Aorta (tissue), 5 donors: ENCODE results near the gene CPNE7. TPM values are rescaled to one million over a fixed set of nuclear protein-coding genes. Genes with fewer than 3 reads are reported as not detected.

Source experiments
- ATAC-seq: fragments of 200-7000 bp; cut with Tn5 transposase; one replicate; pipeline ENCODE4 v1.9.1; 2022; ENCODE audit warnings: moderate library complexity; ENCODE audit not compliant: low FRiP score
- DNase-seq, 2 donors: peaks; one replicate each; pipeline ENCODE4 v3.0.0-alpha.2; 2020
- H3K27ac ChIP-seq, 2 donors: one replicate each; pipeline ENCODE4 v1.5.1; 2013; ENCODE audit warnings: low read length in 2 of 2, mild to moderate bottlenecking in 2 of 2, moderate library complexity in 2 of 2, control low read depth in 1 of 2, inconsistent platforms in 1 of 2, low read depth in 1 of 2
- H3K27me3 ChIP-seq, 2 donors: one replicate each; pipeline ENCODE4 v1.6.1; 2013; ENCODE audit warnings: control low read depth in 1 of 2, low read length in 1 of 2, mild to moderate bottlenecking in 1 of 2, moderate library complexity in 1 of 2; ENCODE audit not compliant: insufficient read depth in 2 of 2, control insufficient read depth in 1 of 2
- H3K36me3 ChIP-seq, 2 donors: one replicate each; pipeline ENCODE4 v1.6.1; 2013; ENCODE audit warnings: control low read depth in 1 of 2, low read length in 1 of 2, mild to moderate bottlenecking in 1 of 2; ENCODE audit not compliant: insufficient read depth in 2 of 2, control insufficient read depth in 1 of 2
- H3K4me1 ChIP-seq, 2 donors: one replicate each; pipeline ENCODE4 v1.6.1; 2013; ENCODE audit warnings: low read length in 2 of 2, control low read depth in 1 of 2, mild to moderate bottlenecking in 1 of 2, moderate library complexity in 1 of 2; ENCODE audit not compliant: insufficient read depth in 2 of 2, control insufficient read depth in 1 of 2
- H3K4me3 ChIP-seq, 2 donors: one replicate each; pipeline ENCODE4 v1.5.1; 2013; ENCODE audit warnings: low read length in 2 of 2, control low read depth in 1 of 2, mild to moderate bottlenecking in 1 of 2
- H3K9me3 ChIP-seq: one replicate; pipeline ENCODE4 v1.6.1; 2013; ENCODE audit warnings: mild to moderate bottlenecking, low read length; ENCODE audit not compliant: control insufficient read depth
- WGBS, 2 donors: extraction: QIAGEN DNeasy Blood & Tissue Kit; methylation state at CpG; one replicate each; pipeline ENCODE4 v1.1.7; 2013; 5-methylcytosine and 5-hydroxymethylcytosine counted together
- intact Hi-C, 2 donors: fragments of 100-400 bp; cut with DNase I; formaldehyde crosslinking; loops; one replicate each; pipeline versions ENCODE4 v1.14.2 to v1.15.0; 2022
- polyA plus RNA-seq, 2 donors: library from polyadenylated mRNA; stranded (reverse); fragments of 200-250 nt; gene quantifications; one replicate each; pipeline ENCODE4 v1.2.3, GENCODE V29; 2013
- total RNA-seq, 2 donors: library from RNA; stranded (reverse); fragmentation: NEBNext Ultra II Directional; extraction: Animal tissue kit (Norgen Biotek cat#: 25700); gene quantifications; one replicate each; pipeline ENCODE4 v1.2.1, GENCODE V29; 2021
- donor health status: healthy with polysubstance abuse.
- donor health status: Bipolar disorder and iron deficiency.
- donor health status: DM: no; HTN: no; CAD: no.
- donor health status: DM: no; HTN: no; CAD: no.
- donor health status: DM: yes; HTN: yes; CAD: no.

CPNE7 gene
- total and polyA plus RNA-seq, 4 donors, result 0.13 to 0.69 (median 0.39) TPM

DNA sequence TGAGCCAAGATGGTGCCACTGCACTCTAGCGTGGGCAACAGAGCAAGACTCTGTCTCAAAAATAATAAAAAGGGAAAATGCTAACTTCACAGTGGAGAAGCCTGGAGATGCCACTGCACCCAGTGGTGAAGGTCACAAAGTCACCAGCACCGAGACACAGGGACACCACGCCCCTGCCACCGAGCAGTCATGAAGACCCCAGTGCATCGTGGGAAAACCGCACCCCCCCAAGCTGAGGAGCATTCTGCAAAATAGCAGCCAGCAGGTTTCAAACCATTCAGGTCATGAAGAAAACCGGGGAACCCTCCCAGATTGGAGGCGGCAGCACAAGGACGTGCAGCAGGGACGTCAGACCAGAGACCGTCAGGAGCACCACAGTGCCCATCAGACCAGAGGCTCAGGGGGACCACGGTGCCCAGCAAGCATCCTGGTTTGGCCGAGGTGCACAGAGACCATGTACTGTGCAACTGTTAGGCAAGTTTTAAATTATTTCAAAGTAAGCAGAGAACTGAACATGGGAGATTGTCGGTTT is 68.3 kb downstream of the CPNE7 start:
- no peak overlapping the region for H3K4me3 ChIP-seq
- WGBS, 2 donors, result 67 to 74% methylated on average over 14 of the region's 14 CpGs
- ATAC-seq, result no peak
- intact Hi-C loops, result loop anchor here in 1 of 2 donors (10.0 kb wide), 1 partner anchor 409 kb away; no protein-coding TSS in a partner anchor
- H3K27ac ChIP-seq, result no peak overlapping the region
- H3K4me1 ChIP-seq, result no peaks in the 10 kb centered on the region
- no peaks in the 10 kb centered on the region for H3K27me3 ChIP-seq
- no peaks in the 10 kb centered on the region for H3K9me3 ChIP-seq
- peaks cover 0 to 10% of the 10 kb centered on the region in 2 donors for H3K36me3 ChIP-seq
- no peak for DNase-seq

DNA sequence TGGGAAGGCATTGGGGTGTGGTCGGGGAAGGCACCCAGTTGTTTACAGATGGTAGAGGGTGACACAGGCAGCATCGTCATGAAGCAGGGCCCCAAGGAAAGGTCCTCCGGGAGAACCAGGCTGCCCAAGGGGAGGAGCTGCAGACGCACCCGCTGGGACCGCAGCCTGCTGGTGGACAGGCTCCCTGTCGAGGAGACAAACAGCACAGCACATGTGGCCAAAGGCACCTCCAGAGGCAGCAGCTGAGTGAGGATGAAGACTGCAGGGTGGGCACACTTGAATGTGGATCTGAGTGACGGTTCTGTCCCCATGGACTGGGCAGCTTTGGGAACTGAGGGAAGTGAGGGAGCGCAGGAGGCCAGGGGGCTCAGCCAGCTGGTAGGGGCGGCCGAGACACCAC is 69.6 kb downstream of the CPNE7 start:
- no peaks in the 10 kb centered on the region for H3K27me3 ChIP-seq
- DNase-seq (no peak), ATAC-seq (no peak)
- H3K36me3 ChIP-seq, result peaks cover 0 to 12% of the 10 kb centered on the region in 2 donors
- H3K27ac ChIP-seq, result no peak overlapping the region
- intact Hi-C loops, result loop anchor here in 1 of 2 donors (10.0 kb wide), 1 partner anchor 410 kb away; no protein-coding TSS in a partner anchor
- no peaks in the 10 kb centered on the region for H3K9me3 ChIP-seq
- H3K4me1 ChIP-seq, result no peaks in the 10 kb centered on the region
- WGBS, 2 donors, result 76 to 77% methylated on average over 11 of the region's 11 CpGs
- H3K4me3 ChIP-seq, result no peak overlapping the region

DNA sequence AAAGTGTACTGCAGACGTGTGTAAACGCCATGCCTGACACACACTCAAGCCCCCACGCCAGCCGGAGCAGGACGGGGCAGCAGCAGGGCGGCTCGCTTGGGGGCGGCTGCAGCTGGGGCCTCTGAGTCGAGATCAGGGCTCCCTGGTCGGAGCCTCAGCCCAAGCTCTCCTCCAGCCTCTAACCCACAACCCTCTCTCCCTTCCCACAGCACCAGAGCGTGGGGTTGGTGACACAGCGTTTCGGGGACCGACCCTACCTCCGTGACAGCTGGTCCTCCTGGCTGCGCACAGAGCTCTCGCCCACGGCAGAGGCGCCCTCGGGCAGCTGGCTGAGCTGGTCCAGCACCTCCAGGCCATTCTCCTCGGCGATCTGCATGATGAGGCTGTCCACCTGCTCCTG is 70.7 kb downstream of the CPNE7 start:
- peaks cover 0 to 12% of the 10 kb centered on the region in 2 donors for H3K36me3 ChIP-seq
- 95% methylated on average over 19 to 22 of the region's 22 CpGs for WGBS, 2 donors
- H3K4me1 ChIP-seq, result no peaks in the 10 kb centered on the region

More for the DNA sequence above, 70.7 kb downstream of the CPNE7 start:
- Histone ChIP-seq H3K27me3 (no peaks in the 10 kb centered on the region), H3K4me3 (no peak overlapping the region), H3K9me3 (no peaks in the 10 kb centered on the region), H3K27ac (no peak overlapping the region)
- DNase-seq, result no peak
- intact Hi-C loops, result loop anchor here in 1 of 2 donors (10.0 kb wide), 1 partner anchor 411 kb away; no protein-coding TSS in a partner anchor
- peak; percentile 11 for ATAC-seq

Other genes with a start within 250 kb of the CPNE7 start
- 100 to 1,000 TPM; 124 to 139 TPM for gene ANKRD11, start 85.2 kb upstream of the CPNE7 start, total RNA-seq
- gene ANKRD11, start 85.2 kb upstream of the CPNE7 start, polyA plus RNA-seq, result 10 to 100 TPM; 34.6 to 56.0 TPM
- gene SPG7, start 67.4 kb upstream of the CPNE7 start, total RNA-seq, result 100 to 1,000 TPM in 1 of 2 donors, 10 to 100 TPM in 1; 90.6 to 110 TPM
- 100 to 1,000 TPM in 1 of 2 donors, 10 to 100 TPM in 1; 28.4 to 171 TPM for gene SPG7, start 67.4 kb upstream of the CPNE7 start, polyA plus RNA-seq
- gene RPL13, start 15.1 kb upstream of the CPNE7 start, total RNA-seq, result 1,000 to 10,000 TPM; 1,505 to 1,678 TPM
- gene RPL13, start 15.1 kb upstream of the CPNE7 start, polyA plus RNA-seq, result 1,000 to 10,000 TPM; 4,359 to 6,820 TPM
- not detected for gene DPEP1, start 37.9 kb downstream of the CPNE7 start, total RNA-seq
- 1 to 10 TPM in 1 of 2 donors, not detected in 1; 8.5 TPM for gene DPEP1, start 37.9 kb downstream of the CPNE7 start, polyA plus RNA-seq
- gene CHMP1A, start 82.0 kb downstream of the CPNE7 start, total RNA-seq, result 10 to 100 TPM; 69.0 to 78.8 TPM
- gene CHMP1A, start 82.0 kb downstream of the CPNE7 start, polyA plus RNA-seq, result 100 to 1,000 TPM in 1 of 2 donors, 10 to 100 TPM in 1; 45.5 to 112 TPM
- 1 to 10 TPM; 6.5 to 8.6 TPM for gene SPATA33, start 82.1 kb downstream of the CPNE7 start, total RNA-seq
- gene SPATA33, start 82.1 kb downstream of the CPNE7 start, polyA plus RNA-seq, result 10 to 100 TPM in 1 of 2 donors, 1 to 10 TPM in 1; 3.0 to 10.7 TPM
- gene CDK10, start 110.9 kb downstream of the CPNE7 start, total RNA-seq, result 10 to 100 TPM; 29.9 to 71.1 TPM
- 100 to 1,000 TPM in 1 of 2 donors, 10 to 100 TPM in 1; 24.7 to 134 TPM for gene CDK10, start 110.9 kb downstream of the CPNE7 start, polyA plus RNA-seq
- 10 to 100 TPM in 1 of 2 donors, 1 to 10 TPM in 1; 9.1 to 13.4 TPM for gene SPATA2L, start 125.9 kb downstream of the CPNE7 start, total RNA-seq
- gene SPATA2L, start 125.9 kb downstream of the CPNE7 start, polyA plus RNA-seq, result 10 to 100 TPM in 1 of 2 donors, 1 to 10 TPM in 1; 4.9 to 12.0 TPM
- gene VPS9D1, start 145.1 kb downstream of the CPNE7 start, total RNA-seq, result 10 to 100 TPM; 10.3 to 15.3 TPM
- gene VPS9D1, start 145.1 kb downstream of the CPNE7 start, polyA plus RNA-seq, result 10 to 100 TPM in 1 of 2 donors, 1 to 10 TPM in 1; 5.1 to 34.5 TPM
- gene ZNF276, start 145.8 kb downstream of the CPNE7 start, total RNA-seq, result 10 to 100 TPM; 23.6 to 30.4 TPM
- 10 to 100 TPM in 1 of 2 donors, 1 to 10 TPM in 1; 3.3 to 47.7 TPM for gene ZNF276, start 145.8 kb downstream of the CPNE7 start, polyA plus RNA-seq
- gene FANCA, start 240.9 kb downstream of the CPNE7 start, total RNA-seq, result 1 to 10 TPM; 3.9 to 6.9 TPM
- gene FANCA, start 240.9 kb downstream of the CPNE7 start, polyA plus RNA-seq, result 1 to 10 TPM; 2.0 to 3.5 TPM